IMR-90 (cell line): ENCODE measurements around the gene GNAS-AS1. TPM values are rescaled to one million over a fixed set of nuclear protein-coding genes. Genes with fewer than 3 reads are reported as not detected.

ENCODE experiments used
- ATAC-seq: fragments of 200-7000 bp; cut with Tn5 transposase; 2 replicates; pipeline ENCODE4 v1.9.1; 2020; ENCODE audit warnings: low read depth, mild to moderate bottlenecking, moderate library complexity
- BruUV-seq: library from RNA; stranded (reverse); fragments of 400-500 nt; replicated peaks from 2 replicates; lab custom pipeline; 2021; lab: Mats Ljungman, UMichigan
- CTCF ChIA-PET: fragments of 300-600 bp; formaldehyde crosslinking; extraction: SDS; loops from one replicate; lab custom pipeline; 2021; ENCODE audit warnings: antibody characterized with exemption; lab: Yijun Ruan, JAX
- POLR2A ChIA-PET: fragments of 300-600 bp; sonication (Branson Sonifier 250); formaldehyde crosslinking; loops from one replicate; lab custom pipeline; 2022; ENCODE audit warnings: antibody characterized with exemption; ENCODE audit not compliant: unreplicated experiment; lab: Charles Lee
- DNase-seq: peaks from one replicate; pipeline ENCODE4 v3.0.0; 2013
- H2AFZ ChIP-seq: replicated peaks from 2 replicates; pipeline ENCODE3; 2013; ENCODE audit warnings: low read length, mild to moderate bottlenecking; ENCODE audit not compliant: poor library complexity
- H2AK5ac ChIP-seq: 2 replicates; pipeline ENCODE4 v1.6.1; 2013; ENCODE audit warnings: low read depth, low read length, inconsistent platforms
- H2AK9ac ChIP-seq: replicated peaks from 2 replicates; pipeline ENCODE3; 2013; ENCODE audit warnings: mild to moderate bottlenecking, low read depth, low read length, moderate library complexity; ENCODE audit not compliant: poor library complexity
- H2BK120ac ChIP-seq: 2 replicates; pipeline ENCODE4 v1.6.1; 2013; ENCODE audit warnings: low read depth, low read length, inconsistent platforms
- H2BK15ac ChIP-seq: 3 replicates; pipeline ENCODE4 v1.6.1; 2013; ENCODE audit warnings: low read depth, low read length, inconsistent platforms
- H2BK20ac ChIP-seq: 2 replicates; pipeline ENCODE4 v1.6.1; 2013; ENCODE audit warnings: low read depth, mild to moderate bottlenecking, inconsistent platforms, low read length, moderate library complexity
- H2BK5ac ChIP-seq: 2 replicates; pipeline ENCODE4 v1.6.1; 2013; ENCODE audit warnings: mild to moderate bottlenecking, low read depth, low read length, inconsistent platforms; ENCODE audit not compliant: poor library complexity, severe bottlenecking
- H3K14ac ChIP-seq: replicated peaks from 2 replicates; pipeline ENCODE4 v1.6.1; 2013; ENCODE audit warnings: low read depth, low read length, inconsistent platforms
- H3K18ac ChIP-seq: 2 replicates; pipeline ENCODE4 v1.6.1; 2013; ENCODE audit warnings: low read depth, low read length, control low read depth
- H3K23ac ChIP-seq: 2 replicates; pipeline ENCODE4 v1.6.1; 2013; ENCODE audit warnings: low read depth, low read length, inconsistent platforms
- H3K27ac ChIP-seq: 2 replicates; pipeline ENCODE4 v1.5.1; 2013; ENCODE audit warnings: mild to moderate bottlenecking, control low read depth, low read length; ENCODE audit not compliant: insufficient read depth
- H3K27me3 ChIP-seq: 2 replicates; pipeline ENCODE4 v1.6.1; 2013; ENCODE audit warnings: low read length; ENCODE audit not compliant: control insufficient read depth, insufficient read depth
- H3K36me3 ChIP-seq: 2 replicates; pipeline ENCODE4 v1.6.1; 2013; ENCODE audit warnings: low read length, mixed read lengths; ENCODE audit not compliant: control insufficient read depth, insufficient read depth
- H3K4ac ChIP-seq: 2 replicates; pipeline ENCODE4 v1.6.1; 2013; ENCODE audit warnings: low read depth, low read length, inconsistent platforms
- H3K4me1 ChIP-seq: 2 replicates; pipeline ENCODE4 v1.6.1; 2013; ENCODE audit warnings: low read length, mixed read lengths; ENCODE audit not compliant: control insufficient read depth, insufficient read depth
- H3K4me2 ChIP-seq: 2 replicates; pipeline ENCODE4 v1.6.1; 2013; ENCODE audit warnings: low read depth, mild to moderate bottlenecking, control low read depth, low read length, moderate library complexity
- H3K4me3 ChIP-seq: 2 replicates; pipeline ENCODE4 v1.5.1; 2013; ENCODE audit warnings: low read depth, mild to moderate bottlenecking, control low read depth, low read length, moderate library complexity; ENCODE audit not compliant: insufficient read depth
- H3K56ac ChIP-seq: 2 replicates; pipeline ENCODE4 v1.6.1; 2013; ENCODE audit warnings: low read length, inconsistent platforms; ENCODE audit not compliant: insufficient read depth; ENCODE audit errors: extremely low read depth
- H3K79me1 ChIP-seq, 2 experiments: 2 replicates each; pipeline ENCODE4 v1.6.1; 2013; ENCODE audit warnings: low read length in 2 of 2, inconsistent platforms in 1 of 2, low read depth in 1 of 2
- H3K9ac ChIP-seq: 2 replicates; pipeline ENCODE4 v1.6.1; 2013; ENCODE audit warnings: low read depth, low read length, control low read depth
- H3K9me1 ChIP-seq: 2 replicates; pipeline ENCODE4 v1.6.1; 2013; ENCODE audit warnings: low read length, inconsistent platforms; ENCODE audit not compliant: insufficient read depth
- H3K9me3 ChIP-seq: 2 replicates; pipeline ENCODE4 v1.6.1; 2013; ENCODE audit warnings: low read length; ENCODE audit not compliant: control insufficient read depth, insufficient read depth
- H4K20me1 ChIP-seq: 2 replicates; pipeline ENCODE4 v1.6.1; 2013; ENCODE audit warnings: low read length, inconsistent platforms; ENCODE audit not compliant: insufficient read depth
- H4K5ac ChIP-seq: 2 replicates; pipeline ENCODE4 v1.6.1; 2013; ENCODE audit warnings: mild to moderate bottlenecking, low read depth, low read length, control low read depth
- H4K8ac ChIP-seq, 2 experiments: 2 replicates each; pipeline ENCODE4 v1.6.1; 2013; ENCODE audit warnings: low read depth in 2 of 2, low read length in 2 of 2, control low read depth in 1 of 2, inconsistent platforms in 1 of 2
- H4K91ac ChIP-seq: 2 replicates; pipeline ENCODE4 v1.6.1; 2013; ENCODE audit warnings: low read depth, low read length, inconsistent platforms; ENCODE audit not compliant: insufficient read depth
- CEBPB ChIP-seq: IDR thresholded peaks from 2 replicates; pipeline ENCODE4 v1.6.1; 2012; ENCODE audit warnings: low read depth, low read length, improper control_type of control experiment
- CHD1 ChIP-seq: IDR thresholded peaks from 2 replicates; pipeline ENCODE4 v1.6.1; 2012; ENCODE audit warnings: low read depth, low read length, improper control_type of control experiment
- CTCF ChIP-seq: conservative IDR thresholded peaks from 2 replicates; pipeline ENCODE4 v1.5.1; 2012; ENCODE audit warnings: mild to moderate bottlenecking, low read depth, low read length, improper control_type of control experiment
- RFX5 ChIP-seq: IDR thresholded peaks from 2 replicates; pipeline ENCODE4 v1.8.0; 2012; ENCODE audit warnings: low read depth, mild to moderate bottlenecking, low read length, moderate library complexity
- SMC3 ChIP-seq: fragments of 150-350 bp; IDR thresholded peaks from 2 replicates; pipeline ENCODE4 v1.6.1; 2016; ENCODE audit warnings: low read depth, mild to moderate bottlenecking, antibody characterized with exemption, low read length, moderate library complexity
- WGBS, 2 experiments: methylation state at CpG; one replicate each; pipeline versions ENCODE4 v1.1.5 to v1.1.7; 2013; ENCODE audit warnings: missing lambda C conversion rate in 2 of 2; ENCODE audit not compliant: insufficient read length in 1 of 2; ENCODE audit errors: extremely low coverage in 2 of 2; 5-methylcytosine and 5-hydroxymethylcytosine counted together
- dilution Hi-C: fragments of 300-500 bp; cut with HindIII; formaldehyde crosslinking; loops from one replicate; pipeline ENCODE4 v1.14.3; 2018; ENCODE audit warnings: low sequenced_read_pairs; ENCODE audit not compliant: unreplicated experiment
- in situ Hi-C: fragments of 300-500 bp; cut with MboI; formaldehyde crosslinking; loops from 3 replicates; pipeline ENCODE4 v1.14.3; 2019; ENCODE audit warnings: low sequenced_read_pairs, inconsistent platforms, mixed read lengths
- intact Hi-C: fragments of 100-400 bp; cut with micrococcal nuclease; formaldehyde crosslinking; loops from 2 replicates; pipeline ENCODE4 v1.10.0; 2022
- polyA plus RNA-seq, 3 experiments: library from polyadenylated mRNA; depleted of rRNA; stranded (reverse); fragments of >200 nt; gene quantifications; 2 replicates each; pipeline ENCODE4 v1.2.3, GENCODE V29; 2012; ENCODE audit warnings: low replicate concordance in 1 of 3
- total RNA-seq: library from RNA; depleted of rRNA; stranded (reverse); fragments of >200 nt; gene quantifications from 2 replicates; pipeline ENCODE4 v1.2.3, GENCODE V29; 2012

GNAS-AS1 gene
- total and polyA plus RNA-seq, 2 of the 4 experiments (the other 2 are of a cell fraction), result 0.54 to 0.60 TPM

- DNase-seq (no peak), ATAC-seq (no peak)
- CTCF ChIA-PET, result no interaction called here
- no peak overlapping the region for H3K14ac ChIP-seq
- no peak overlapping the region for H3K27ac ChIP-seq
- H3K4me3 ChIP-seq, result no peak overlapping the region
- H3K56ac ChIP-seq, result no peak overlapping the region
- H3K23ac ChIP-seq, result no peak overlapping the region
- H2BK120ac ChIP-seq, result no peak overlapping the region
- POLR2A ChIA-PET, result no interaction called here
- H3K27me3 ChIP-seq, result peaks cover 58% of the 10 kb centered on the region
- in situ Hi-C loops, result no loop called here
- no peak overlapping the region for H4K8ac ChIP-seq
- H3K18ac ChIP-seq, result no peak overlapping the region
- H3K9me1 ChIP-seq, result no peaks in the 10 kb centered on the region; the same call in 1 of the 2 replicates
- intact Hi-C loops, result no loop called here
- WGBS, 2 experiments, result 52% methylated on average over 7 of the region's 20 CpGs; no CpG with 5 or more reads in 1 of the 2 experiments
- no peak overlapping the region for H3K4me2 ChIP-seq
- H2BK15ac ChIP-seq, result no peak overlapping the region
- H2BK20ac ChIP-seq, result no peak overlapping the region
- dilution Hi-C loops, result no loop called here
- no peak overlapping the region for H3K9ac ChIP-seq
- H2AFZ ChIP-seq, result no peak overlapping the region
- no peaks in the 10 kb centered on the region; the same call in 1 of the 2 replicates for H3K4me1 ChIP-seq
- BruUV-seq, result no TSS peak
- no peak overlapping the region for H2AK9ac ChIP-seq
- no peak overlapping the region for H3K4ac ChIP-seq
- no peaks in the 10 kb centered on the region for H3K79me1 ChIP-seq
- H4K20me1 ChIP-seq, result no peaks in the 10 kb centered on the region
- H2BK5ac ChIP-seq, result no peak overlapping the region
- no peaks in the 10 kb centered on the region for H3K9me3 ChIP-seq
- peaks cover 3% of the 10 kb centered on the region for H3K36me3 ChIP-seq
- TF ChIP-seq RFX5, result no peak
- TF ChIP-seq CHD1, result no peak
- TF ChIP-seq SMC3, result no peak
- TF ChIP-seq CEBPB, result no peak
- no peak for TF ChIP-seq CTCF
- no peak overlapping the region for H4K5ac ChIP-seq
- H4K91ac ChIP-seq, result no peak overlapping the region
- no peak overlapping the region for H2AK5ac ChIP-seq
Observed at GRCh38 chr20:58842276-58842675, 8.4 kb downstream of the GNAS-AS1 start.
